Measurements from ENCODE around the gene MMP24OS.

Gene MMP24OS

DNA sequence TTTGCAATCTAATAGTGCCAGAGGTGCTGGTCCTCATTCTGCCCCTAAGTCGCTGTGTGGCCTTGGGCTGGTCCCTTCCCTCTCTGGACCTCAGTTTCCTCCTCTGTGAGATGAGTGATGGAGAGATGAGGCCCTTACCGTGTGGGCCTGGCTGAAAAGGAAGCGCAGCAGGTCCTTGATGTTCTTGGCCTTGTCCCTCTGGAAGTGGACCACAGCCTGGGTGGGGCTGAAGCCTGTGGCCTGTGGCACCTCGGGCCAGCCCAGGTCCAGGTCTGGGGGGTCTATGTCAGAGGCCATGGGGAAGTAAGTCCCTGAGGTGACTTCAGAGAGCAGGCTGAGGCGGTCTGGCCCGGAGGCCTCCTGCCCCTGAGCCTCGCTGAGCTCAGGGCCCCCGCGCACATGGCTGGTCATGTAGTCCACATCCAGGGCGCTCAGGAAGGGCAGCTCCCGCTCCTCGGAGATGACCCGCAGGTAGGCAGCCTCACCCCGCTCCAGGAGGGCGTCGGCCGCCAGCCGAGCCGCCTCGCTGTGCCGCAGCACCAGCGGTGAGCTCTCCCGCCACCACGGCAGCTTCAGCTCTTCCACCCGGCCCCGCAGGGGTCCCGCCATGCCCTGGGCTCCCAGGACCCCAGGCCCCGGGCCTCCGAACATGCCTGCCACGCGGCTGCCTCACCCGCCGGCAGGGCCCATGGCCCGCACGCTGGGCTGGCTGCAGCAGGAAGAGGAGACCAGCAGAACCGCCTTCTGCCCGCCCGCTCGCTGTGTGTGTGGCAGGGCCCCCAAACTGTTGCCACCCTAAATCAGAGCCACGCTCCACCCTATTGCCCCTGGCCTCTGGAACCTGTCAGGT lies 14.0 kb upstream of the MMP24OS start, which contains the start of gene FAM83C:
TSS of gene FAM83C (minus strand) at position 772 of the 850 bp plus-strand sequence. CDS start at position 651, 121 bp downstream.
- DNase-seq (ENCODE audit: low spot score): peak; percentile 17

GRCh38 chr20:35290887-35291417 lies 13.0 kb upstream of the MMP24OS start:
- DNase-seq (ENCODE audit: low spot score): peak; percentile 22

DNA sequence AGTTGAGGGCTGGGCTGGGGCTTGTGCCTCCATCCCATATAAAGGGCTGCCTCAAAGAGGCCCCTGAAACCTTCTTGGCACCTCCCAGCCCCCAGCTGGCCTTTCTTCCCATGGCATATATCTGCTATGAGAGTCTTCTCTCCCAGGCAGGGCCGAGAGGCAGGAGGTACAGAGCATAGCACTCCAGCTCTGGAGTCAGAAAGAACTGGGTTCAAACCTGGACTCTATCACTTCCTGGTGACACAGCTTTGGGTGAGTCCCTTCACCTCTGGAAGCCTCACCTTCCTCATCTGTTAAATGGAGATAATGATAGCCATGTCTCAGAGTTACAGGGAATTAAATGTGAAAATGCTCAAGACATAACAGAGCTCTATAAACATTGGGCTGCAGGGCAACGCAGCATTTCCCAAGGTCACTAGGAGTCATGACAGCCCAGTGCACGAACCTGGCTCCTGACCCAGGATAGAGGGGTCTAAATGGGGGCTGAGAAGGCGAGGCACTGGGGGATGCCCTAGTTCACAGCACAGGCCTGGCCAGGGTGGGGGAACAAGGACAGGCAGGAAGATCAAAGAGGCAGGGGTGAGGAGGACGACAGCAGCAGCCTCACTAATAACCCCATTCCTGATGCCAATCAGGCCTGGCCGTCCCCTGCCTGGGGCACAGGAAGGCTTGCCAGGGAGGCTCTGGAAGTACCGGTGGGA lies 12.4 kb upstream of the MMP24OS start:
- peak; percentile 20 for DNase-seq (ENCODE audit: low spot score)

GRCh38 chr20:35288325-35289060 lies 10.6 kb upstream of the MMP24OS start:
- DNase-seq (ENCODE audit: low spot score): no peak

- DNase-seq (ENCODE audit: low spot score): no peak
These were observed 9.8 kb upstream of the MMP24OS start for GRCh38 chr20:35287509-35288324.

DNA sequence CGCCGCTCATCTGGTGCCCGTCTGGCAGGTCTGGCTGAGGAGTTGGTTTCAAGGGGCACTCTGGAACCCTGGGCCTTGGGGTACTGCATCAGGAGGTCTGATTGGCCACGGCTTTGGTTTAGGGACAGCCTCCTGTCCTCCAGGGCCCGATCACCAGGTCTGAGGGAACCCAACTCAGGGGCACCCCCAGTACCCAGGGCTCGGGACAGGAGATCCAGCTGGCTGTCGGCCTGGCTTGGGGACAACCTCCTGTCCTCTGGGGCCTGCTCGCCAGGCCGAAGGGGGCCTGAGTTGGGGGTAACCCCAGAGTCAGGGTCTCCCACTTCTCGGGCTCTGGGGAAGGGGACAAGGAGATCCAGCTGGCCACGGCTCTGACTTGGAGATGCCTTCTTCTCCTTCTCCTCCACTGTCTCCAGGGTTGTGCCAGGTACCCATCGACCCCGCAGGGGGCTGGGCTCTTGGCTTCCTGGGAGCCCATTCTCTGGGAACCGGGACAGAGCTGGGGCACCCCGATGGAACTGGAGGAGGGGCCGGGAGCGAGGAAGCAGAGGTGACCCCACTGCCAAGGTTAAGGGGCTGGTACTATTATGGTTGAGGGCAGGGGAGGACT lies 9.1 kb upstream of the MMP24OS start:
- no peak for DNase-seq (ENCODE audit: low spot score)

DNA sequence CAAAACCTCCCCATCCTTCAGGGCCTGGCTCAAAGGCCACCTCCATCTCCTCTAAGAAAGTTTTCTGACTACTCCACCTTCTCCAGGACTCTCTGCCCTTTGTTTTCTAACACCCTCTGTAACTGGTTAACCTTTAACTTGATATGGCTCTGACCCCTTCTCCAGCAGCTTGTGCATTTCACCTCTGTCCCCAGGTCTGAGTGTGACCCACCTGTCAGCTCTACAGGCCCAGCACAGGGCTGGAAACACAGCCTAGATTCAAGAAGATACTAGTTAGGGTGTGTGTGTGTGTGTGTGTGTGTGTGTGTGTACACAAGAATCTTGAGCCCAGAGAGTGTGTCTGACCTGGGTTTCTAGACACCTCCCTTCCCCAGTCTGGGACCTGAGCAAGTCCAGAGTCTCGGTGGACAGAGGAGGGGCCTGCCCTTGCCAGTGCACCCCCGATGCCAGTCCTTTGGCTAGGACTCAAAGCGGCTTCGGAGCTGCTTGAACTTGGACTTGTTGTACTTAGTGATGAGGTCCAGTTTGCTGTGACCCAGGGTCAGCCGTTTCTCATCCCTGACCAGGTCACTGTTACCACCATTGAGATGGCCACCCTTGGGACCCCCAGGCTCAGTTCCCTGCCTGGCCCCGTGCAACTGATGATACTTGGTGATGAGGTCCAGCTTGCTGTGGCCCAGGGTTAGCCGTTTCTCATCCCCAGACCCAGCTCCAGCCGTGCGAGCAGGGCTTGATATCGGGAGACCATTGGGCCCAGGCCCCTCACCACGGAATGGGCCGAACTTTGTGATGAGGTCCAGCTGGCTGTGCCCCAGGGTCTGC lies 8.4 kb upstream of the MMP24OS start:
- DNase-seq (ENCODE audit: low spot score): peak; percentile 96

DNA sequence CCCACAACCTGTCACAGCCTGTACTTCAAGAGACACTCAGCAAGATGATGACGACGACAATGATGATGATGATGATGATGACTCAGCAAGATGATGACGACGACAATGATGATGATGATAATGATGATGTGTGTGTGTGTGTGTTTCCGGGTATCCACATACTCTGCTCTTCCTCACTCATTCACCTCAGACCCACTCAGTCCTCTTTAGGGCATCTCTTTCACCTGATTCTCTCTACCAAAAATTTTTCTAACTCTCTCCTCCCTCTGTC lies 7.8 kb upstream of the MMP24OS start:
- no peak for DNase-seq (ENCODE audit: low spot score)

DNA sequence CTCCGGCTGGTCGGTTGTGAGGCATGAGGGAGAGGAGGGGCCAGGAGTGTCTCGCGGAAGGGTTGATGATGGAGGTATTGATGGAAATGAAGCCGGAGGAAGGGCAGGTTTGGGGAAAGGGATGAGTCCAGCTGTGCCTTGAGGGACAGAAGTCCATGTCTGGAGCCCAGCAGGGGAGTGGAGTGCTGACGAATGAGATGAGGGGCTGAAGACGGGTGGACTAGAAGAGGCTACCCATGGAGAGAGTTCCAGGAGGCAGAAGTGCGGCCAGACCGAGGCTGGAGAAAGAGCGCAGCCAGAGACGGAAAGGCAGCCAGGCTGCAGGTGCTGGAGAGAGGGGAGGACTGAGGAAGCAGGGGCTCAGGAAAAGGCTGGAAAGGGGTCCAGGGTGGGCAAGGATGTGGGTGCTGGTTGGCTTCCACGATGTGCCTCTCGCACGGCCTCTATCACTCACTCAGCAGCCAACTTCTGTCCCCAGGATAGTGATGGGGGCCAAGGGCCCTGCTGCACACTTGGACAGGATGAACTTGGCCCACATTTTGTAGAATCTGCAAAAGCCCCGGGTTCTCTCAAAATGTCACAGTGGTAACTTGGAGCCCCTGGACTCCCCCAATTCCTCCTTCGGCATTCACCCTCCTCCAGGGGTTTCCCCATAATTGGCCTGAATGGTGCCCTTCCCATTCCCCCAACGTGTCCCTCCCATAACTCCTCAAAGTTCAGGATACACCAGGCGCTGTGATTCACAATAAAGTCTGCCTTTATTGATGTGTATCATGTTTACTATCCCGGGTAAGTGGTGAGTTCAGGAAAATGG lies 7.3 kb upstream of the MMP24OS start:
- DNase-seq (ENCODE audit: low spot score): no peak

GRCh38 chr20:35284267-35284991 lies 6.5 kb upstream of the MMP24OS start, which contains the start of gene EIF6:
TSS of gene EIF6 (minus strand) at chr20:35284772. CDS start at chr20:35284487, 285 bp downstream.
- DNase-seq (ENCODE audit: low spot score): peak; percentile 99

DNA sequence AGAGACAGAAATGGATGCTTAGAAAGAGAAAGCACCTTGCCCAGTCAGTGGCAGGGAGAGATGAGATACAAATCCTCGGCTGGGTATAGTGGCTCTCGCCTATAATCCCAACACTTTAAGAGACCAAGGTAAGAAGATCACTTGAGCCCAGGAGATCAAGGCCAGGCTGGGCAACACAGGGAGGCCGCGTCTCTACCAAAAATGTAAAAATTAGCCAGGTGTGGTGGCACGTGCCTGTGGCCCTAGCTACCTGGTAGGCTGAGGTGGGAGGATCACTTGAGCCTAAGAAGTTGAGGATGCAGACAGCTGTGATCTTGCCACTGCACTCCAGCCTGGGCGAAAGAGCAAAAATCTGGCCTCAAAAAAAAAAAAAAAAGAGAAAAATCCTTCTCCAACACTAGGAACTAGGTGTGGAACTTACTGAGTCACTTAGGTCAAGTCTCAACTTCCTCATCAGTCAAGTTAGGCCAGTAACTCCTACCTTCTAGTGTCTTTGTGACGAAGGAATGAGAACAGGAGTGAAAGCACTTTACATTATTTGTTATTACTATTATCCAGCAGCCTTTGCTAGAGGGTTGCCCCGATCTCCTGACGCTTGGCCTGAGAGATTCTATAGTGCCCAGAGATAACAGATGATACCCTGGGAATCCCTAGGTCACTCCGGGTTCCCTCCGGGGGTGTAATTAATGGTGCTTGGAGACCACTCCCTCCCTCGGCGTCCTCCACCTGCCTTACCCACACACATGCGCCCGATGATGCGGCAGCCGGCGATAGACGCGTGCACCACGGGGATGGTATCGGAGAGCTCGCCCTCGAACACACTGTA lies 5.7 kb upstream of the MMP24OS start:
- DNase-seq (ENCODE audit: low spot score): no peak

GRCh38 chr20:35281506-35282101 lies 3.7 kb upstream of the MMP24OS start:
- DNase-seq (ENCODE audit: low spot score): no peak

DNA sequence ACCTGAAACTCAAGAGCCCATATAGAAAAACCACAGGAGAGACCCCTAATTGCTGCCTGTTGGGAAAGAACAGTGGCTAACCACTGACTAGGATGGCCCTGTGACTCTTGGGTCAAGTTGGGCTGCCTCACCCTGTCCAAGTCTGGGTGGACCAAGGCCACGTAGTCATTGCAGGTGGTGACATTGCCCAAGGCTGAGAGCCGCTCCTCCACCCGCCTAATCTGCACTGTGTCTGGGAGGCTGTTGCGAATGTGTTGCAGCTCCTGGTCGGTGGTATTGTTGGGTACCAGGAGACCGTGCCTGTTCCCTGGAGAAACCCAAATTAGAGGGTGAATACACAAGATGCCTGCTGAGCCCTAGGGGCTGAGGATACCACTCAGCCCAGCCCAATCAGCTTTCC lies 2.6 kb upstream of the MMP24OS start:
- DNase-seq (ENCODE audit: low spot score): no peak

- DNase-seq (ENCODE audit: low spot score): no peak
These were observed 1.7 kb upstream of the MMP24OS start for GRCh38 chr20:35279533-35280174.

DNA sequence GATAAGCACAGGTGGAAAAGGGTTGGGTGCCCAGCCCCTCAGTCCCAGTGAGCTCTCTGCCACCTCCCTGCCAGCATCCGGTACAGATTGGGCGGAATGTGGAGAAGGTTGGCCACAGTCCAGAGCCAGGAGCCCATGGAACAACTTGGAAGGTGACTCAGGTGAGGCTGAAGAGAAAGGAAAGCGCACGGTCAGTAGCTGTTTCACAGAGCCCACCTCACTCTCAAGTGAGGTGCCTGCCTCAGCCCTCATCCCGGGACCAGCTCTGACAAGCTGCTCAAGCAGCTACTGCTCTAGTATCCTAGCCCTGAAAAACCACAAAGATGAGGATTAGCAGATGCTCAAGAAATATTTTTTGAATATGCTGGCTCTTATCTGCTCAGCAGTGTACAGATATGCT lies 1.1 kb upstream of the MMP24OS start:
- DNase-seq (ENCODE audit: low spot score): no peak

DNA sequence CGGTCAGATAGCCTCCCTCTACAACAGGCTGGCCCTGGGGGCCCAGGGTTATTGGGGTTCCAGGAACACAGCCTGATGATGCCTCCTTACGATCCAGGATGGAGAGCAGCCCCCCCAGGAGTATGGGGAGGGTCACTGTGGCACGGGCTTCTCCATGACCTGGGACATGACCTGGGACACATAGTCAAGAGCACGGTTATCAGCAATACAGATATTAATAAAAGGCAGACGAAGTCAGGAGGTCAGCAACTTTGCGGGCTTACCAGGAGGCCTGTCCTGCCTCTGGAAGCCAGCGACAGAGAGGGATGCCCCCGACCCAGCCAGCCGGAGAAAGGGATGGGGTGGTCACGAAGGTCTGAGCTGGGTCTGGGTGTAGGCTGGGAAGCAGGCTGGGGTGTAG lies 795 bp downstream of the MMP24OS start:
- DNase-seq (ENCODE audit: low spot score): no peak

- DNase-seq (ENCODE audit: low spot score): no peak
These were observed 1.5 kb downstream of the MMP24OS start for GRCh38 chr20:35276408-35276807.

Data from HuH-7.5 (cell line).